T-helper 1 cell (primary cell): ENCODE results near the gene MYO3B.

Source experiments
- DNase-seq, 5 donors: peaks; one replicate each; pipeline ENCODE4 v3.0.0-alpha.2; 2012 to 2020

MYO3B gene

DNA sequence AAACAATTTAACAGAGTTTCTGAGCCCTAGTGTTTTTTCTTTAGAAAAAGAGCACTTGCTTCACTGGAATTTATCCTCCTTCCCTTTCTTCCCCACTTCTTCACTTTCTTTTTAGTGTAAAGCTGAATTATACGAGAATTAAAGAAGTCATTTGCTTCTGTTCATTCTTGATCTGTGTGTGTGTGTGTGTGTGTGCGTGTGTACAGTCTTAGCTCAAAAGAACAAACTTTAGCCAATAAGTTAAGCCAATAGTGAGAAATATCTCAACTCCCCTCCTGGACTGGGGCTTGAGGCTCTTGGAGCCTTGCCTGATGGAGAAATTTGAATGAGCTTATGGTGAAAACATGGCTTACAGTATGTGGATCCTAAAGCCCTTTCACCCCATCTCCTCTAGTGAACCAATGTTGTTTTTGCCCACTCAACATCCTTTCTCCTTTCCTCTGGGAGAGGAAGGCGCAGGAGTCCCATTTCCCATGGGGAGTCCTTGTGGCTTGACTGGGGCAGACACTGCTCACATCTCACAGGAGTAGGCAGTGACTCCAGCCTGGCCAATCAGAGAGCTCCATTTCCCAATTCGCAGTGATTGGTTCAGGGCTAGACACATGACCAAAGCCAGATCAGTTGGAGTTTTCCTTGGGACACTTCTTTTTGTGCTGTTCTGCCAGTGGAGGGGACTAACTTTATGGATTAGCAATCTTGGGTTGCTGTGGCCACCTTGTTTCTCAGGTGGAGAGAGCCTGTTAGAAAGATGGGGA, 16.3 kb upstream of the MYO3B start:
- DNase-seq = no peak

DNA sequence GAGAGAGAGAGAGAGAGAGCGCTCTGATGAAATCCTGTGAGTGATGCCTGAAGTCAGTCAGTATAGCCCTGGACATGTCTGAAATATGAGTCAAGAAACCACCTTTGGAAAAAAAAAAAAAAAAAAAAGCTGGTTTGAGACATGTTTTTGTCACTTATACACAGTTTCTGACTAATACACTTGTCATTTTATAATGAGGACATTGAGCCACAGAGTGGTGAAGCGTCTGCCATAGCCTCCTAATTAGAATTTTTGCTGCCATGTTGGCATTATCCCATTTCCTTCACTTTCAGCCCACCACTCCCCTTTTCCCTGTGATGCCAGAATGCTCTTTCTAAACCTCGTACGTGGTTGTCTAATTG, 15.7 kb upstream of the MYO3B start:
- no peak for DNase-seq

DNA sequence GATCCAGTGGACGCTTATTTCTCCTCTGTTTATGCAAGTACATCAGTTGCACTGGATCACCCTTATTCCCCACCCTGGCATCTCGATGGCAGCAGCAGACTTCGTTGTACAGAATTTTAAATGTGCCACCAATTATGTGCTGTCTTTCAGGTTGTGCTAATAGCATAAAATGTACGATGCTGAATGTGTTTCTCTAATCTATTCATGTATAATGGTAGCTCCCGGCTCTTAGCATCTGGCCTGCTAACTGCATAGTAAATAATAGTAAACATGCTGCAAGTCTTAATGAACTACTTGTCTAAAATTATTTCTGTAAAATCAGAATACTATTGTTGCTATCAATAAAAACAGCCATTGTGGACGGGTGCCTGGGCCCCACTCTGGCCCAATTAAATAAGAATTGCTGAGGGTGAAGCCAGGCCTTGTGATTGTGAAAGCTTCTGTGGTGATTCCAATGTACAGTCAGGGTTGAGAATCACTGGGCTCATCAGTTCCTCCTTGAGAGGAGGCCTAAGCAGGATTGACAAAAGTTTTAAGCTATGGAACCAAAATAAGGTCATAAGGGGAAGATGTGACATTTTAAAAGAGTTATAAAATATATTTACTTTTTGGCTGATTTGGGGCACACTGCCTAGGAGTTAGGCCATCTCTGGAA, 14.4 kb upstream of the MYO3B start:
- no peak for DNase-seq

DNA sequence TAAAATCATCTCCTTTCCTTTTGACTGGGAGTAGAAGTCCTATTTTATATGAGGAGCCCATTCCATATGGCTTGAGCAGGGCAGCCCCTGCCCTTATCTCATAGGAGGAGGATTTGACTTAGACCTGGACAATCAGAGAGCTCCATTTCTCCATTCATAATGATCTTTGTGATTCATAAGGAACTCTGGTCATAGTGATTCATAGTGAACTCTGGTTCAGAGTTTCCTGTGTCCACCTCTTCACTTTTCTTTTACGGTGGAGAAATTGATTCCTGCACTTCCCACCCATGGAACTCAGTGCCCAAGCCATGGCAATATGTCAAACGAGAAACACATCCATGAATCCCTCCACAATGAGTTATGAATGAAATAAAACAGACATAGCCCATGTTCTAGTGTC, 12.8 kb upstream of the MYO3B start:
- DNase-seq = no peak

DNA sequence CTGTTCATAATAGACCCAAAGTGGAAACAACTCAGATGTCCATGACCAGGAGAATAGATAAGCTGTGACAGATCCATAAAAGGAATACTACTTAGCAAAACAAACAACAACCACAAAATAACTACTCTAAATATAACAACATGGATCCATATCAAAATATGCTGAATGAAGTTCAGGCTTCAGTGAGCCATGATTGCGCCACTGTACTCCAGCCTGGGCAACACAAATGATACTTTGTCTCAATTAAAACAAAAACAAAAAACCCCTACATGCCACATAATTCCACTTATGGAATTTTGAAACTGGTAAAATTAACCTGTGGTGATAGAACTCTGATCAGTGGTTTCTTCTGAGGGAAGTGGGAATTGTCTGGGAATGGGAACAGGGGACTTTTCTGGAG, 11.2 kb upstream of the MYO3B start:
- no peak for DNase-seq

DNA sequence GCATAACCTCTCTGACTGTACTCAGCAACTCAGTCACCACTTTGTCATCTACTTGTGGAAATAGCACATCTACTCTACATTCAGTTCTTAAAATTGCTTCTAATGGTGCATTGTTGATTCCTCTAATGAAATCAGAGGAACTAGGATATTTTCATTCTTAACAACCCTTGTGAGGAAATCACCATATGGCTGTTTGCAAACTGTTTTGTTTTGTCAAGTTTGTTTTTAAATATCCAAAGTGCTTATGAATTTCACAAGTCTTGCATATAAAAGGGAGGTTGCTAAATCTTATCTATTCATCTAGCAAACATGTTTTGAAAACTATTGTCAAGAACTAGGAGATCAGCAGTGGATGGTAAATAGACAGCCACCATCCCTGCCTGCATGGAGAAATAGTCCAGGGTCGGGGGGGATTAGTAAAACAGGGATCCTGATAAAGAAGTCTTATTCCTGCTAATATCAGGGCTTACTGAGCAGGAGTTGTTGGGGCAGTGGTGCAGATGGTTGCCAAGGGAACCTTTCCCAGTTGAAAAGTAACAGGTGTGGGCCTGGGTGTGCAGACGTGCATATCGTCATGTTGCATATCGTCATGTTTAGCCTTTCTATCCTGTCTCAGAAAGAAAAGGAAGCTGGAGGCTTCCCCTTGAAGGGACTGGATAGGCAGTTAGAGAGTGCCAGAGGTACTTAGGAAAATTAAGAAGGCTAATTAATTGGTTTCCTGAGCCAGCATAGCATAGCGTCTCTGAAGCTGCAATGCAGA, 7.5 kb upstream of the MYO3B start:
- DNase-seq = no peak

DNA sequence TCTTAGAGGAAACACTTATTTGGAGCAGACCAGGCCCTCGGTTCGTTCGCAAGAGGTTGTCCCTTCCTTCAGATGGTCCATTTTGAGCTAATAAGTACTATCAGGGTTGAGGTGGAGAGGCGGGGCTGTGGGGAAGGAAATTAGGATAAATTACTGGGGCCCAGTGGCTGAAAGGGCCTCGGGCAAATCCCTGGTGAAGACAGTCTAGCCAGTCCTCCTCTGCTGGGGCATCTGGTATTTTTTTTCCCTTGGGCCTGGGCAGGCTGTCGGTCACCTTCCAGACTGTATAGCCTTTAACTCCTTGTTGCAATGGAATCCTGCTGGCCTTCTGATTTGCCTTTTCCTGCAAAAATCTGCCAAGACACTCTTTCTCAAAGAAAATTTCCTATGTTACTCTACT, 1.7 kb upstream of the MYO3B start:
- no peak for DNase-seq

DNA sequence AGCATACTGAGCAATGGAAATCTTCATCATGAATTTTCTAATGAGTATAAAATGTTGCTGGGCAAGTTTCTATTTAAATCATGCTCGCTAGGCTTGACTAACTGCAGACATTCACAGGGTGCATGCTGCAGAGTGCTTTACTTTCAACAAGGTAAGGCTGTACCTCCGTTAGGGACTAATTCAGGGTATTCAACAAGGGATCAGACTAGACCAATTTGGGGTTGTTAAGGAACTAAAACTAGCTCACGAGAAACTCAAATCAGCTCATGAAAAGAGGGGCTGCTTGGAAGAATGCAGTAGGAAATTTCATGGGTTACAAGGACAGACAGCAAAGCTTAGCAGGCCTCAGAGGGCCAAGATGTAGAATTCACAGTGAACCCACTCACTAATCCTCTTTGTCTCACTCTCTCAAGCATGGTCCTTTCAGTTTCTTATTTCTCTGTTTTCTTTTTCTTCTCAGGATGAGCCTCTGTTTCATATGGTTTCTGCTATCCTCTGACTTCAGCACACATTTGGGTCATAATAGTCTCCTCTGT, 2.2 kb downstream of the MYO3B start:
- no peak for DNase-seq

DNA sequence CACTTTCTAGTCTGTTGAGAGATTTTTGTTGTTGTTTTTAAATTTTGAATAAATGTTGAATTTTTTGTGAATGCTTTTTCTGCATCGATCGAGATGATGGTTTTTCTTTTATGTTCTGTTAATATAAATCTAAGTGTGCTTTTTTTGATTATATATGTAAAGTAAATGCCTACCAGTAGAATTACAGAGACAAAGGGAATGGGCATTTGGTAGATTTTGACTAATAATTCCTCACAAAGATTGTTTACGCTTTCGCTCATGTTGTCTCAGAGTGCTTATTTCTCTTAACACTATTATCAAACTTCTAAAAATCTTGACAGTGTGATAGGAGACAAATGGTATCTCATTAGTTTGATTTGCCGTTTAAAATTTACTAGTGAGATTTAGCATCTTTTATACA, 3.7 kb downstream of the MYO3B start:
- no peak for DNase-seq

DNA sequence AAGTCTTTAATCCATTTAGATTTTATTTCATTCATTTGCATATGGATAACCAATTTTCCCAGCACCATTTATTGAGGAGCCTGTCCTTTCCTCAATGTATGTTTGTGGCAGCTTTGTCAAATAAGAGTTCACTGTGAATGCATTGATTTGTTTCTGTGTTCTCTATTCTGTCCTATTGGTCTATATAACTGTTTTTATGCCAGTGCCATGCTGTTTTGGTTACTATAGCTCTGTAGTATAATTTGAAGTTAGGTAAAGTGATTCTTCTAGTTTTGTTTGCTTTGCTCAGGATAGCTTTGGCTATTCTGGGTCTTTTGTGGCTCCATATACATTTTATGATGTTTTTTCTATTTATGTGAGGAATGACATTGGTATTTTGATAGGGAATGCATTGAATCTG, 7.4 kb downstream of the MYO3B start:
- no peak for DNase-seq

DNA sequence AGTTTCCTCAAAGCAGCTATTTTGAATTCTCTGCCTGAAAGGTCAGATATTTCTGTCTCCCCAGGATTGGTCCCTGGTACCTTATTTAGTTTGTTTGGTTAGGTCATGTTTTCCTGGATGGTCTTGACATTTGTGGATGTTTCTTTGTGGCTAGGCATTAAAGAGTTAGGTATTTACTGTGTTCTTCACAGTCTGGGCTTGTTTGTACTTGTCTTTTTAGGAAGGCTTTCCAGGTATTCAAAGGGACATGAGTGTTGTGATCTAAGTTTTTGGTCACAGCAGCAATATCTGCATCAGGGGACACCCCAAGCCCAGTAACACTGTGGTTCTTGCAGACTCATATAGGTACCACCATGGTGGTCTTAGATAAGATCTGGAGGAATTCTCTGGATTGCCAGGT, 11.8 kb downstream of the MYO3B start:
- no peak for DNase-seq

DNA sequence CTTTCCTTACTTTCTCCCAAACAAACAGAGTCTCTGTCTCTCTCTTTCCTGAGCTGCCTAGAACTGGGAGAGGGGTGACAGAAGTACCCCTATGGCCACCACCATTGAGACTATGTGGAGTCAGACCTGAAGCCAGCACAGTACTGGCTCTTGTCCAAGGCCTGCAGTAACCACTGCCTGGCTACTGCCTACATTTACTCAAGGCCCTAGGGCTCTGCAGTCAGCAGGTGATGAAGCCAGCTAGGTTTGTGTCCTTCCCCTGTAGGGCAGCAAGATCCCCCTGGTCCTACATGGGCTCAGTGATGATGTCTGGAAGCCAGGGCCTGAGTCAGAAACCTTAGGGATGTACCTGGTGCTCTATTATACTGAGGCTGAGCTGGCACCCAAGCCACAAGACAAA, 12.2 kb downstream of the MYO3B start:
- no peak for DNase-seq

DNA sequence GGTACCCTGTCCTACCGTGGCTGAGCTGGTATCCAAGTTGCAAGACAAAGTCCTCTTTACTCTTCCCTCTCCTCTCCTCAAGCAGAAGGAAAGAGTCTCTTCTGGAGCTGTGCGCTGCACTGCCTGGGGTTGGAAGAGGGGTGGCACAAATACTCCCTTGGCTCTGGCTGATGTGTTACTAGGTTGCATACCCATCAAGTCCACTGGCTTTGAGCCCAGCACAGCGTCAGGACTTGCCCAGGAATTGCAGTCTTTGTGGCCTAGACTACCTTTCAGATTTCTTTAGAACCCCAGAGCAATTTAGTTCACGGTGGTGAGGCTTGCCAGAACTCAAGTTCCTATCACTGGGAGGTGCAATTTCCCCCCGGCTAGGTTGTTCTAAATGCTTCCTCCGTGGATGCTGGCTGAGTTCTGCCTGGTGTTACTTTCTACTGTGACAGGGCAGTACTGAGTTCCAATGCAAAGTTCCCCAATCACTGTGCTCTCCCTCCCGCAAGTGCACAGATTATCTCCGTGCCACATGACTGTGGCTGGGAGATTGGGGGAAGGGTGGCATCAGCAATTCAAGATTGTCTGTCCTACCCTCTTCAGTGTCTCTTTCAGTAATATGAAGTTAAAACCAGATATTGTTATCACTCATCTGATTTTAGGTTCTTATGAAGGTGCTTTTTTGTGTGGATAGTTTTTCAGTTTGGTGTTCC, 13.4 kb downstream of the MYO3B start:
- DNase-seq = no peak

DNA sequence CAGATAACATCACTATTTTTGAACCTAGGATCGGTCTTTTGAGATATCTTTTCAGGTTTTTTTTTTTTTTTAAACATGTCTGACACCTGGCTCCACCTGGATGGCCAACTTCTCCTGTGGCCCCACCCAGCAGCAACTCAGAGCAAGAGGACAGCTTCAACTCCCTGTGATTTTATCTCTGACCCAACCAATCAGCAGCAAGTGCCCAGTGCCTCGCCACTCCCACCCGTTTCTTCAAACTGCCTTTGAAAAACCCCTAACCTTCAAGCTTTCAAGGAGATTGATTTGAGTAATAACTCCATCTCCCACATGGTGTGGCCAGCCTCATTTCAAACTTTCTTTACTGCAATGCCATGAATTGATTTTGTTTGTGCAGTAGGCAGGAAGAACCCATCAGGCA, 19.0 kb downstream of the MYO3B start:
- no peak for DNase-seq

DNA sequence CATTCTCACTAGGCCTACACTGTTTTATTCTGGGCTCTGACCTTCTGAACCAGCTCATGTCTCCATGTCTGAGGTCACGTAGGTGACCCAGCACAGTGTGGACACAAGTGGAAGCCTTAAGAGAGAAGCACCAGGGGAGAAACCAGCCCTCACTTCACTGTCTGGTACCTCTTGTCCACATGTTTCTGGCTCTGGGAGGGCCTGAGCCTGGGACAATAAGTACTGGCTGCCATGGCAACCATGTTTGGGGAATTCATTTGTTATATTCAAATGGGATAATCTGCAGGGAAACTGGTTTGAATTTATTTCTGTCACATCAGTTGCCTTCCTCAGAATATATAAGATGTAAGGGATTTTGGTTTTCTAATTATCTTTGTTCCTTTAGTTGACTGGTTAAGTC, 23.3 kb downstream of the MYO3B start:
- DNase-seq = no peak

DNA sequence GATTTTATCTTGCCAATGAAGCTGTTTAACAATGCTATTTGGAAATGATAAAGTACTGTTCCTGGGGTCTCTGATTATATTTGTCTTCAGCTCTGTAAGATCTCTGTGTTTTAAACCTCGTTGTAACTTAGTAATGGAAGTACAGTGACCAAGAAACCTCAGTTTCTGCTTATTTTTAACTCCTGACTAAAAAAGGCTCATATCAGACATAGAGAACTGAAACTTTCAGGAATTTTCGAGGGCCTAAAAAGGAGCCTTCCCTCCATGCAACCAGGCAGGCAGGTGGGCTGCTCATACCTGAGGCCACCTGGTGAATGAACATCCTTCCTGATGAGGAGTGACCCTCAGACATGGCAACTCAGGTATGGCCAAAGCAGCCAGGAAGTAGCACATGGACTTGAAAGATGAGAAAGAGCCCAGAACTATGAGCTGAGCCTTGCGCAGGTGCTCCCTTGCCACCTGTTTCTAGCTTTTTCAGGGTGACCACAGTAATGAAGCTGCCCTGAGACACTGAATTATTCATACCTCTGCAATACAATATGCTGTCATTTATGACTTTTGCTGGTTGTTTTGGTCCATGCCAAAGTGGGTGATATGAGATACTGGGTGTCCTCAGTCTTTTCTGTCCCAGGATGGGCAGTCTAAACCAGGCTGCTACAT, 23.9 kb downstream of the MYO3B start:
- no peak for DNase-seq

DNA sequence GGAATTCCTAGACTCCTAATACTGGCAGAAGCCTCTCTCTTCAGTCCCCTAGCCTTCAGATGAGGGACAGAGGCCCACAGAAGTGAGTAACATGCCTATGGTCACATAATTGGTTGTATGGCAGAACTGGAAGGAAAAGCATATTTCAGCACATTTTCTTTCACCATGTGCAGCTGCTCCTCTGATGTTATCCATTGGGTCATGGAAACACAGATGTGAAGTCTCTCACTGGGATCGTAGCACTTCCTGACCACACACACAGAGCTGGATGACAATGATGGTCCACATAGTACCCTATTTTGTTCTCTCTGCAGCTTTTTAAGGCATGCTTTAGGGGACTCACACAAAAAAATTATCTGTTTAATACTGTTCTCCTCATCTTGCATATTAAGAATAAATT, 24.5 kb downstream of the MYO3B start:
- DNase-seq = no peak

DNA sequence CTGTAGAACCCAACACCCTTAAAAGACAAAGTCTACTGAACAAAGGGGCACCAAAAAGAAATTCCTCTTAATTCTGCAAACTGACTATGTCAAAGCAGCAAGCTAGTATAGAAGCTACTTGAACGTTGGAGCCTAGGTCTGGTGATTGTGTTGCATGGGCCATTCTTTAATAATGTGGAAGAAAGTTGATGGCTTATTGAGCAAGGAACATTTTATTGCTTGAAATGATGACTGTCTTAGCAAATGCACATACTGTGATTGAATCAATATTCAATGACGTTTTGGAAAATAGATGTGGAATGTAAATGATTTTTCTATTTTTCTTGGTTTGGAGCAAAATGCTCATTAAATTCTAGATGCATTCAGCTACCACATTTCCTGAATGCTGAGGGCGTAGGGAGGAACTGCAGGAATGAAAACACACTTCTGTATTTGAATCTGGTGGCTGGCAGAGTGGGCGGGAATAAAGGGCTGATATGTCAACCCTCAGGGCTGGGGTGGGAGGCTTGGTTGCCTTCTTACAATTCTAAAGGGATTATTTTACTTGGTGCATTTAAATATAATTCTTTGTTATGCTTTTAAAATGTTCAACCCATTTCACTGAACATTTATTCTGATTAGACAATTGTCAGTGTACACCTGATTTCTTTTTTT, 26.5 kb downstream of the MYO3B start:
- no peak for DNase-seq

DNA sequence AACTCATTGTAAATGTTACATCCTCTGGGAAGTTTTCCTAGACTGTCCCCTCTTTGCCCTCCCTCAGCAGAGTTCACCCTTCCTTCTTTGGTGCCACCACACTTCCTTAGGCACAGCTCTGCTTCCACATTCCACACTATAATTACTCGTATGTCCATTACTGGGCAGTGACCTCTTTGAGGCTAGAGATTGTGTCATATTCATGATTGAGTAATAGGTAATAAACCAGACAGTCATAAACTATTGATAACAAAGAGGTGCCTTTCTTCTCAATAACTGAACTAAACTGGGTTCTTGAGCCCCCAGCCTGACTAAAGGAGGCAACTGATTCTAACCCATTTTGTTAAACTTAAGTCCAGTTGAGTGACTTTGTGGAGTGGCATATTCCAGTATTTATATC, 28.3 kb downstream of the MYO3B start:
- DNase-seq = no peak

DNA sequence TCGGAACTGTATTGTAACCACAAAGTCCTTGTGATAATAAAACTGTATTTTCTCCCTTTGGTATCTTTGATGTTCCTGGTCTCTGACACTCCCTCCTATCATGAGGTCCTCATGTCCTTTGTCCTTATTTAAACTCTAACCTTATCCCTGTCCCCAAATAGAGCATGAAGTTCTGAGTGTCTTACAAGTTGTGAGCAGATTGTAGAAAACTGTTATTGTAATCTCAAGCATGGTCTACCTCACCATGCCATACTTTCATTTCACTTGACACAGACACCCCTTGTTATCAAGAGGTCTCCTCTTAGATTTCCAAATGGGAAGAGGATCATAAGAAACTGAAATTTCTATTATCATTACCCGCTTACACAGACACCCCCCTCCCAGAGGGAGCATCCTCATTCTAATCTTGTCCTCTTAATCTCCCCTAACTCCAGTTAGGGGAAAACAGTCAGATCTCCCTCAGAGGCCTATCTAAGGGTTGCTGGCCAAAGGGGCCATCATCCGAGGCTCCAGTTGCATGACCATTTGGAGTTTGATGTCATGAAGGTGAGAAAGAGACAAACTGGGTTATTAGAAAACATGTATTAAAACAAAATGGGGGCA, 29.0 kb downstream of the MYO3B start:
- no peak for DNase-seq

DNA sequence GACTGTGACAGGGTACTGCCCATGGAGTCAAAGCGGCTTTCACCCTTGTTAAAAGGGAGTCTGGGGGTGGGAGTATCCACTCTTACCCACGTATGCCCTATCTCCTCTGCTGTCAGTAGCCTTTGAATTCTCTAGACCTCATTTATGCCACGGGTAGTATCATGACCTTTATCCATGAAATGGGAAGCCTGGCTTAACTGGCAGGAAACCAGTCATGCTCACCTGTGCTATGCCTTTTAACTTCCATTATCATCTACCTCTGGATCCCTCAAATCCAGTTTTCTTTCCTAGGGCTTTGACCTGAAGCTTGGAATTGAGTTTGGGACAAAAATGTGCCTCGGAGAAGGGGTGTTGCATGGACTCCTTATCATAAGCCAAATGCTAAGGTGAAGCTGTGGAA, 30.0 kb downstream of the MYO3B start:
- DNase-seq = no peak

DNA sequence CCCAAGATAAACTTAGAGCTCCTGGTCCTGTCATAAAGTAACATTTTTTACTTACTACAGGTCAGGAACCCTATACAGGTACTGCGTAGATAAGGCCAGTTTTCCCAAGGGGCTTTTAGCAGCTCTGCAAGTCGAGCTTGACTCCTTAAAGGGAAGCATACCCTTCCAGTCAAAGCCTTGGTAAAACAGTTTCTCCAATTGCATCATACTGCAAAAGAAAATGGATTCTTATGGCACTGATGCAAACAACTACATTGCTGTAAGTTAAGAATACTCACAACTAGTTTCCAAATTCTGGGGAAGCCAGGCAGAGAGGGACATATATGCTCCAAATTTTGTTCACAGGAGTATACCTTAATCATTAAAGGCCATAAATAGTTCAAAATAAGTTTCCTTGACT, 31.0 kb downstream of the MYO3B start:
- DNase-seq = no peak
